Measurements from ENCODE around the gene FZD1.

FZD1 gene

DNA sequence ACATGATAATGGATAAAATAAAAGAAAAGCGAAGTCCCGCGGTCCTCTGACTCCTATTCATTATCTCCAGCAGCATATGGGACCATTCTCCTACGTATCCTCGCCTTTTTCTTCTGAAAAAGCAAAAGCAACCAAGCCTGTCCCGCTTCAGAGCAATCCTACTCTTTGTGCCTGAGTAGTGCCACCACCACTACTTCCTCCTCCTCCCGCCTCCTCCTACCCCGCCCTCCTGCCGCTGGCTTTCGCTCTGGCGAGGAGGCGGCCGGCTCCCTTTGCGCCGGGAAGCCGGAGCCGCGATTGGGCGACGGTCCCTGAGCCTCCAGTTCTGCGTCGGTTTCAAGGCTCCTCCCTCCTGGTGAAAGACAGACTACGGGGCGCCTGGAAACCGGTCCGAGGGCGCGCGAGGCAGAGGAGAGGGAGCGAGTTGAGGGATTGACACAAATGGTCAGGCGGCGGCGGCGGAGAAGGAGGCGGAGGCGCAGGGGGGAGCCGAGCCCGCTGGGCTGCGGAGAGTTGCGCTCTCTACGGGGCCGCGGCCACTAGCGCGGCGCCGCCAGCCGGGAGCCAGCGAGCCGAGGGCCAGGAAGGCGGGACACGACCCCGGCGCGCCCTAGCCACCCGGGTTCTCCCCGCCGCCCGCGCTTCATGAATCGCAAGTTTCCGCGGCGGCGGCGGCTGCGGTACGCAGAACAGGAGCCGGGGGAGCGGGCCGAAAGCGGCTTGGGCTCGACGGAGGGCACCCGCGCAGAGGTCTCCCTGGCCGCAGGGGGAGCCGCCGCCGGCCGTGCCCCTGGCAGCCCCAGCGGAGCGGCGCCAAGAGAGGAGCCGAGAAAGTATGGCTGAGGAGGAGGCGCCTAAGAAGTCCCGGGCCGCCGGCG lies at the start of gene FZD1:
FZD1 (plus strand) TSS at position 388 of the 878 bp plus-strand sequence; CDS start at position 836, 448 bp downstream.
- in situ Hi-C loops (cut with HindIII; ENCODE audit: low pct_ligation_motif_present, low pct_unique_long_range_greater_than_20kb, low sequenced_read_pairs), result no loop called here
- peak; percentile 100 for DNase-seq

DNA sequence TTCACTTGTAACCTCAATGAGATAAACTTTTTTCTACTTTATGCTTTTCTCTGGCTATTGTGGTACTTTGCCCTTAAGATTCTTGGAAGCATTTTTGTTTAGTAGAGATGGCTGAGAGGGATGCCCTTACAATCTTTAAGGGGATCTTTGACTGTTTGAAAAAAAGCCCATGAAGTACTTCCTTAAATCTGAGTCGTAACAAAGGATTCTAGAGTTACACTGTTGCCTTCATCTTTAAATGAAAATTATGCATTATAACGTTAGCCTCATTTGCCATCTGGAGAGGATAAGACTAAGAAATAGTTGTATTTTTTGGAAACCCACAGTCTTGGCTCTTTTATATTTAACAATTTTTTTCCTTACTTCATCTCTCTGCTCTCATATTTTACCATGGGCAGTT lies 37.8 kb upstream of the FZD1 start:
- DNase-seq, result no peak
- in situ Hi-C loops (cut with HindIII; ENCODE audit: low pct_ligation_motif_present, low pct_unique_long_range_greater_than_20kb, low sequenced_read_pairs), result no loop called here

GRCh38 chr7:91228327-91228726 lies 35.9 kb upstream of the FZD1 start:
- in situ Hi-C loops (cut with HindIII; ENCODE audit: low pct_ligation_motif_present, low pct_unique_long_range_greater_than_20kb, low sequenced_read_pairs), result no loop called here
- DNase-seq, result no peak

GRCh38 chr7:91228927-91229558 lies 35.2 kb upstream of the FZD1 start:
- DNase-seq, result no peak
- in situ Hi-C loops (cut with HindIII; ENCODE audit: low pct_ligation_motif_present, low pct_unique_long_range_greater_than_20kb, low sequenced_read_pairs), result no loop called here

- in situ Hi-C loops (cut with HindIII; ENCODE audit: low pct_ligation_motif_present, low pct_unique_long_range_greater_than_20kb, low sequenced_read_pairs), result no loop called here
Measured at GRCh38 chr7:91230100-91230499, 34.1 kb upstream of the FZD1 start.

DNA sequence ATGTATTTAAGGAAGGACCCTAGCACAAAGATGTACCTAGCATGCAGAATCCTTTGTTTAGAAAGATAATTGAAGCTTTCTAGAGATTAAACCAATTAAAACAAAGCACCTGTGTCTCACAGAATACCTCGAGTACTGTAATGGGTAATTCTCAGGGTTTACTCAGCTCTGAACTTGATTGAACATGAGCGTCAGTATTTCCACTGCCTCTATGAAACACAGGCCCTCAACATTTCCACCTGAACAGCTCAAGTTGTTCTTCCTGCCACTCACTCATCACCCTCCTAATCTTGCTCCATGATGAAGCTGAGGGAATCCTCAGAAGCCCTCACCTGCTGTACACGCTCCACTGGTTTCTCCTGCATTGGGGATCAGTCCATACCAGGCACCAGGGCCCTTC lies 33.7 kb upstream of the FZD1 start:
- in situ Hi-C loops (cut with HindIII; ENCODE audit: low pct_ligation_motif_present, low pct_unique_long_range_greater_than_20kb, low sequenced_read_pairs), result no loop called here
- no peak for DNase-seq

More at GRCh38 chr7:91230100-91230499, 34.1 kb upstream of the FZD1 start:
- DNase-seq, result no peak

- in situ Hi-C loops (cut with HindIII; ENCODE audit: low pct_ligation_motif_present, low pct_unique_long_range_greater_than_20kb, low sequenced_read_pairs), result no loop called here
Measured at GRCh38 chr7:91233212-91233611, 31.0 kb upstream of the FZD1 start.

GRCh38 chr7:91235211-91235832 lies 28.9 kb upstream of the FZD1 start:
- in situ Hi-C loops (cut with HindIII; ENCODE audit: low pct_ligation_motif_present, low pct_unique_long_range_greater_than_20kb, low sequenced_read_pairs), result no loop called here
- DNase-seq, result no peak

More at GRCh38 chr7:91233212-91233611, 31.0 kb upstream of the FZD1 start:
- DNase-seq, result no peak

GRCh38 chr7:91239171-91239604 lies 25.0 kb upstream of the FZD1 start:
- in situ Hi-C loops (cut with HindIII; ENCODE audit: low pct_ligation_motif_present, low pct_unique_long_range_greater_than_20kb, low sequenced_read_pairs), result no loop called here
- DNase-seq, result peak; percentile 71

GRCh38 chr7:91239772-91240171 lies 24.5 kb upstream of the FZD1 start:
- in situ Hi-C loops (cut with HindIII; ENCODE audit: low pct_ligation_motif_present, low pct_unique_long_range_greater_than_20kb, low sequenced_read_pairs), result no loop called here
- DNase-seq, result no peak

GRCh38 chr7:91240376-91240941 lies 23.8 kb upstream of the FZD1 start:
- no peak for DNase-seq
- in situ Hi-C loops (cut with HindIII; ENCODE audit: low pct_ligation_motif_present, low pct_unique_long_range_greater_than_20kb, low sequenced_read_pairs), result no loop called here

DNA sequence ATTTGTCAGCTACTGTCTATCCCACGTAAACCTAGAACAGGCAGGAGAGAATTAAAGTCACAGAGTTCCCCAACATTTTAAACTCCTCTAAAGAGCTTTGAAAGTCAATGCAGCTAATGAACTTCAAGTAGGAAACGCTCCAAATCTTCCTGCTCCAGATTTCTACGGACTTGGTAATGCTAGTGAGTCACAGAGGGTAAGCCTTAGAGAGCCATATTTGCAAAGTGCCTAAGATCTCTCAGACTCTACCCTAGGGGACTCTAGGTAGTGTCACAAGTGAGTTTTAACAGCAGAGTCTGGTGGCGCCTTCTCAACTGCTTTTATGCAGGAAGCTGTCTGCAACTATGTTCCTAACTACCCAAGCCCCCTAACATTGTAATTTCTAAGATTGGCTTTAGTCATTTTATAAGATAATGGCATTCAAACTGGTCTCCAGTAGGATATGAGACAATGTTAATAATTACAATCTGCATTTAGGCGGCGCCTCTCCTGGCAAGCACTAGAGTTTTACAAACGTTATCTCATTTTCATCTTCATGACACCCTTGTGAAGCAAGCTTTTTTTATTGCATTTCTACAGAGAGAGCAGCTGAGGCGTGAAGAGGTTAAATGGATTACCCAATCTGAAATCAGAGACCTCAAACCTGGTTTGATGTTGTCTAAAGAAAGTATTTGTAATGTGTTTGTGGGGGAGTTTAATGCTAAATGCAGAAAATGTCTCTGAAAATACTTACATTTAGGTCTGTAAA lies 22.0 kb upstream of the FZD1 start:
- peak; percentile 60 for DNase-seq
- in situ Hi-C loops (cut with HindIII; ENCODE audit: low pct_ligation_motif_present, low pct_unique_long_range_greater_than_20kb, low sequenced_read_pairs), result no loop called here

- in situ Hi-C loops (cut with HindIII; ENCODE audit: low pct_ligation_motif_present, low pct_unique_long_range_greater_than_20kb, low sequenced_read_pairs), result no loop called here
- DNase-seq, result peak; percentile 23
Measured at GRCh38 chr7:91243591-91244301, 20.5 kb upstream of the FZD1 start.

GRCh38 chr7:91247500-91247899 lies 16.7 kb upstream of the FZD1 start:
- no peak for DNase-seq
- in situ Hi-C loops (cut with HindIII; ENCODE audit: low pct_ligation_motif_present, low pct_unique_long_range_greater_than_20kb, low sequenced_read_pairs), result no loop called here

- in situ Hi-C loops (cut with HindIII; ENCODE audit: low pct_ligation_motif_present, low pct_unique_long_range_greater_than_20kb, low sequenced_read_pairs), result no loop called here
- DNase-seq, result no peak
Measured at GRCh38 chr7:91248996-91249395, 15.2 kb upstream of the FZD1 start.

DNA sequence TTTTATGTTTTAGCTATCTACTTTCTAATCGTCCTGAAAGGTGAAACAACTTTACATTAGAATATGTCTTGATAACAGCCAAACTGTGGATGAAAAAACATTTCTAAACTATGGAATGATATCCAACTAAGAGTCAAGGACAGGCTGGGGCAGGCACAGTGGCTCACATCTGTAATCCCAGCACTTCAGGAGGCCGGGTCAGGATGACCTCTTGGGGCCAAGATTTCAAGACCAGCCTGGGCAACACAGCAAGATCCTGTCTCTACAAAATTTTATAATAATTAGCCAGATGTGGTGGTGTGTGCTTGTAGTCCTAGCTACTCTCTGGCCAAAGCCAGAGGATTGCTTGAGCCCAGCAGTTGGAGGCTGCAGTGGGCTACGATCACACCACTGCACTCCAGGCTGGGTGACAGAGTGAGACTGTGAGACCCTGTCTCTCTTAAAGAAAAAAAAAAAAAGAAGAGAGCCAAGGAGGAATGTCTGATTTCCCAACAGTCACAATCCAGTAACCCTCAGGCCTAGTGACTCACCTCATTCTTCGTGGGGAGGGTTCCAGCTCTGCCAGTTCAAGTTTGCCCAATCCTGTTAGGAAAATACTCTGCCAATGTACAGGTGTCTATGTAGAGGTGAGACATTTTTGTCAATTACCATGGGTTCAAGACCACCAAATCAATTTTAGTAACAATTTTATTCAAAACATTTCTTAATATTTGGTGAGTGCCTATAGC lies 14.6 kb upstream of the FZD1 start:
- DNase-seq, result peak; percentile 85
- in situ Hi-C loops (cut with HindIII; ENCODE audit: low pct_ligation_motif_present, low pct_unique_long_range_greater_than_20kb, low sequenced_read_pairs), result no loop called here

DNA sequence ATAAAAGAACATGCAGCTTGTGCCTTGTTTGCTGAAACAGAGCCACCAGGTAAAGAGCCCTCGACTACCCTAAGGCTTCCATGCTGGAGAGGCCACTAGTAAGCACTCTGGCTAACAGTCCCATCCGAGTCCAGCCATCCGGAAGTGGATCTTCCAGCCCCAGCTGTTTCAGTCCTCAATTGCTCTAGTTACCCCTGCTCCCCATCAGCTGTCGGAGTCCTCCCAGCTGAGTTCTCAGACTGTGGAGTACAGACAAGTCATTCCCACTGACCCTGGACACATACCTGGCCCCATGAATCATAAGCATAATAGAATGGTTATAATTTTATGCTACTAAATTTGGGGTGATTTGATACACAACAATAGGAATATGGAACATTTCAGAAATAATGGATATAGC lies 13.5 kb upstream of the FZD1 start:
- in situ Hi-C loops (cut with HindIII; ENCODE audit: low pct_ligation_motif_present, low pct_unique_long_range_greater_than_20kb, low sequenced_read_pairs), result no loop called here
- DNase-seq, result no peak
